PC-3 (cell line): Measurements from ENCODE around the gene GSDME. TPM values are rescaled to one million over a fixed set of nuclear protein-coding genes. Genes with fewer than 3 reads are reported as not detected.

Experiments
- ATAC-seq: fragments of 200-7000 bp; cut with Tn5 transposase; 2 replicates; pipeline ENCODE4 v1.9.1; 2020; ENCODE audit warnings: mild to moderate bottlenecking, moderate library complexity
- BruUV-seq: library from RNA; stranded (reverse); fragments of 400-500 nt; replicated peaks from 2 replicates; lab custom pipeline; 2021; lab: Mats Ljungman, UMichigan
- CTCF ChIA-PET: fragments of 300-600 bp; sonication (Branson Sonifier 250); formaldehyde crosslinking; loops from one replicate; lab custom pipeline; 2022; ENCODE audit warnings: antibody characterized with exemption; lab: Charles Lee
- POLR2A ChIA-PET: fragments of 300-600 bp; sonication (Branson Sonifier 250); formaldehyde crosslinking; loops from one replicate; lab custom pipeline; 2022; ENCODE audit warnings: antibody characterized with exemption; ENCODE audit not compliant: unreplicated experiment; lab: Charles Lee
- DNase-seq: peaks from one replicate; pipeline ENCODE4 v3.0.0-alpha.2; 2015
- H2AFZ ChIP-seq: fragments of 300-600 bp; sonication (generic); 2 replicates; pipeline ENCODE4 v1.6.0; 2016; ENCODE audit warnings: antibody characterized with exemption, low read length
- H3F3A ChIP-seq: fragments of 300-600 bp; sonication (generic); one replicate; pipeline ENCODE4 v1.6.0; 2017; ENCODE audit warnings: antibody characterized with exemption, low read length, control low read depth, mild to moderate bottlenecking; ENCODE audit not compliant: unreplicated experiment
- H3K27ac ChIP-seq: fragments of 300-600 bp; sonication (generic); 2 replicates; pipeline ENCODE4 v1.5.1; 2016; ENCODE audit warnings: mild to moderate bottlenecking, low read length
- H3K27me3 ChIP-seq: fragments of 300-600 bp; sonication (generic); 2 replicates; pipeline ENCODE4 v1.6.1; 2016; ENCODE audit warnings: low read length, mixed read lengths
- H3K36me3 ChIP-seq: fragments of 300-600 bp; sonication (generic); 2 replicates; pipeline ENCODE4 v1.6.1; 2016; ENCODE audit warnings: low read depth, mixed run types, low read length, mixed read lengths
- H3K4me1 ChIP-seq: fragments of 300-600 bp; sonication (generic); 2 replicates; pipeline ENCODE4 v1.5.1; 2016; ENCODE audit warnings: low read length; ENCODE audit not compliant: insufficient read depth
- H3K4me2 ChIP-seq: fragments of 300-600 bp; sonication (generic); 2 replicates; pipeline ENCODE4 v1.6.0; 2016; ENCODE audit warnings: low read length
- H3K4me3 ChIP-seq: fragments of 300-600 bp; sonication (generic); 2 replicates; pipeline ENCODE4 v1.5.1; 2016; ENCODE audit warnings: mild to moderate bottlenecking, low read length, mixed read lengths
- H3K79me2 ChIP-seq: fragments of 300-600 bp; sonication (generic); 2 replicates; pipeline ENCODE4 v1.6.1; 2017; ENCODE audit warnings: low read length, mixed read lengths
- H3K9ac ChIP-seq: fragments of 300-600 bp; sonication (generic); 2 replicates; pipeline ENCODE4 v1.6.0; 2016; ENCODE audit warnings: mild to moderate bottlenecking, low read length
- H3K9me2 ChIP-seq: fragments of 300-600 bp; sonication (generic); replicated peaks from 2 replicates; pipeline ENCODE4 v1.6.1; 2016; ENCODE audit warnings: mixed run types, low read length, mixed read lengths
- H3K9me3 ChIP-seq: fragments of 300-600 bp; sonication (generic); 2 replicates; pipeline ENCODE4 v1.6.1; 2016; ENCODE audit warnings: low read length, mixed read lengths
- H4K20me1 ChIP-seq: fragments of 300-600 bp; sonication (generic); 2 replicates; pipeline ENCODE4 v1.6.1; 2016; ENCODE audit warnings: low read length, mixed read lengths
- CTCF ChIP-seq: fragments of 300-600 bp; sonication (generic); conservative IDR thresholded peaks from 2 replicates; pipeline ENCODE4 v1.5.1; 2017; ENCODE audit warnings: antibody characterized with exemption, low read depth, mild to moderate bottlenecking, low read length
- EZH2 ChIP-seq: fragments of 300-600 bp; sonication (generic); IDR thresholded peaks from one replicate; pipeline ENCODE4 v1.6.1; 2017; ENCODE audit warnings: antibody characterized with exemption, mild to moderate bottlenecking, low read length; ENCODE audit not compliant: unreplicated experiment
- EZH2phosphoT487 ChIP-seq: fragments of 300-600 bp; sonication (generic); IDR thresholded peaks from 2 replicates; pipeline ENCODE4 v1.6.1; 2018; ENCODE audit warnings: mild to moderate bottlenecking, antibody characterized with exemption, low read length, borderline replicate concordance
- intact Hi-C: fragments of 100-400 bp; cut with micrococcal nuclease; formaldehyde crosslinking; loops from 2 replicates; pipeline ENCODE4 v1.9.0; 2023
- total RNA-seq: library from RNA; depleted of rRNA; stranded (reverse); fragments of >200 nt; gene quantifications from 2 replicates; pipeline ENCODE4 v1.2.3, GENCODE V29; 2014

The GSDME gene
- total RNA-seq, 1 experiment from 2014 or later, result 12.0 TPM

- ATAC-seq (peak; percentile 30), DNase-seq (peak; percentile 79)
- Histone ChIP-seq H3K4me2 (peak overlapping the region; percentile 99), H3K9ac (no peak overlapping the region), H3K27ac (peak overlapping the region; percentile 33), H3F3A (no peaks in the 10 kb centered on the region), H3K9me3 (no peaks in the 10 kb centered on the region), H3K79me2 (no peaks in the 10 kb centered on the region), H4K20me1 (no peaks in the 10 kb centered on the region), H3K9me2 (no peaks in the 10 kb centered on the region), H3K4me3 (no peak overlapping the region; the same call in 1 of the 2 replicates), H3K27me3 (no peaks in the 10 kb centered on the region), H3K4me1 (peaks cover 22% of the 10 kb centered on the region), H2AFZ (peak overlapping the region; percentile 99; the same call in 1 of the 2 replicates), H3K36me3 (no peaks in the 10 kb centered on the region)
- POLR2A ChIA-PET, result interaction anchor here (0.9 kb wide), 1 partner anchor 370 kb away, joined by 4 read pairs; the partner anchor contains the start of gene CYCS
- CTCF ChIA-PET, result interaction anchor here (0.6 kb wide), 1 partner anchor 54 kb away, joined by 3 read pairs; no protein-coding TSS in a partner anchor
- TF ChIP-seq EZH2 (no peak), CTCF (no peak), EZH2phosphoT487 (no peak)
- intact Hi-C loops, result loop anchor here (2.0 kb wide), 1 partner anchor 181 kb away; no protein-coding TSS in a partner anchor
- no TSS peak for BruUV-seq
Observed at GRCh38 chr7:24755541-24756407, 1.5 kb downstream of the GSDME start.

GRCh38 chr7:24754906-24755506 is 2.3 kb downstream of the GSDME start:
- H3K4me1 ChIP-seq, result peaks cover 22% of the 10 kb centered on the region
- intact Hi-C loops, result no loop called here
- no peak overlapping the region for H2AFZ ChIP-seq
- TF ChIP-seq EZH2 (no peak), CTCF (no peak), EZH2phosphoT487 (no peak)
- ChIA-PET CTCF (interaction anchor here (0.7 kb wide), 1 partner anchor 14 kb away, joined by 4 read pairs; no protein-coding TSS in a partner anchor), POLR2A (no interaction called here)
- H3K4me3 ChIP-seq, result no peak overlapping the region
- no peaks in the 10 kb centered on the region for H3K27me3 ChIP-seq
- H4K20me1 ChIP-seq, result no peaks in the 10 kb centered on the region
- DNase-seq (no peak), ATAC-seq (no peak)
- no peaks in the 10 kb centered on the region for H3F3A ChIP-seq
- H3K9me3 ChIP-seq, result no peaks in the 10 kb centered on the region
- no peaks in the 10 kb centered on the region for H3K36me3 ChIP-seq
- no peaks in the 10 kb centered on the region for H3K79me2 ChIP-seq
- no peak overlapping the region for H3K9ac ChIP-seq
- peak overlapping the region; percentile 33; the same call in 1 of the 2 replicates for H3K27ac ChIP-seq
- H3K4me2 ChIP-seq, result peak overlapping the region; percentile 99
- H3K9me2 ChIP-seq, result no peaks in the 10 kb centered on the region
- no TSS peak for BruUV-seq
